GM12872 (cell line): ENCODE measurements around the gene KLF6.

Experiments used
- TF ChIP-seq, protein P1 (sequence below): IDR thresholded peaks from 3 replicates; pipeline ENCODE4 v1.5.1; 2011; ENCODE audit warnings: low read depth, mild to moderate bottlenecking, low read length, moderate library complexity; ENCODE audit not compliant: insufficient read depth

Gene KLF6

DNA sequence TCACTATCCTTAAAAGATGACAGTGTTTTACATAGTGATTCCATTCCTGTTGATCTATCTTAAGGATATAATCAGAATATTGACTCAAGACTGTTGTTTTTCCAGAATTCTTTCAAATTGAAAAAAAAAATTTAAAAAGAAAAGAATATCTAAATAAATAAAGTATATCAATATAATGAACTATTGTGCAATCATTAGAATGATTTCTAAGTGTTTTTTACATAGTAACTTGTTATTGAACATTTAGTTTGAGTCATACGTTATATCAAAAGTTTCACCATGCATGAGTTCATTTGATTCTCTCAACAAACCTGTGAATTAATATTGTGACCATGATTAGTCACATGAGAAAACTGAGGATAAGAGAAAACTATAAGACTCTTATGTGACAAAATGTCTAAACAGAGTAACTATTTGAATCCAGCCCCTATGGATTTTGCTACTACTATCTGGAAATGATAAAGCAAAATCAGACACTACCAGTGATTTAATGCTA lies 46.1 kb downstream of the KLF6 start:
- TF ChIP-seq, protein P1, sequence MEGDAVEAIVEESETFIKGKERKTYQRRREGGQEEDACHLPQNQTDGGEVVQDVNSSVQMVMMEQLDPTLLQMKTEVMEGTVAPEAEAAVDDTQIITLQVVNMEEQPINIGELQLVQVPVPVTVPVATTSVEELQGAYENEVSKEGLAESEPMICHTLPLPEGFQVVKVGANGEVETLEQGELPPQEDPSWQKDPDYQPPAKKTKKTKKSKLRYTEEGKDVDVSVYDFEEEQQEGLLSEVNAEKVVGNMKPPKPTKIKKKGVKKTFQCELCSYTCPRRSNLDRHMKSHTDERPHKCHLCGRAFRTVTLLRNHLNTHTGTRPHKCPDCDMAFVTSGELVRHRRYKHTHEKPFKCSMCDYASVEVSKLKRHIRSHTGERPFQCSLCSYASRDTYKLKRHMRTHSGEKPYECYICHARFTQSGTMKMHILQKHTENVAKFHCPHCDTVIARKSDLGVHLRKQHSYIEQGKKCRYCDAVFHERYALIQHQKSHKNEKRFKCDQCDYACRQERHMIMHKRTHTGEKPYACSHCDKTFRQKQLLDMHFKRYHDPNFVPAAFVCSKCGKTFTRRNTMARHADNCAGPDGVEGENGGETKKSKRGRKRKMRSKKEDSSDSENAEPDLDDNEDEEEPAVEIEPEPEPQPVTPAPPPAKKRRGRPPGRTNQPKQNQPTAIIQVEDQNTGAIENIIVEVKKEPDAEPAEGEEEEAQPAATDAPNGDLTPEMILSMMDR, result no peak

DNA sequence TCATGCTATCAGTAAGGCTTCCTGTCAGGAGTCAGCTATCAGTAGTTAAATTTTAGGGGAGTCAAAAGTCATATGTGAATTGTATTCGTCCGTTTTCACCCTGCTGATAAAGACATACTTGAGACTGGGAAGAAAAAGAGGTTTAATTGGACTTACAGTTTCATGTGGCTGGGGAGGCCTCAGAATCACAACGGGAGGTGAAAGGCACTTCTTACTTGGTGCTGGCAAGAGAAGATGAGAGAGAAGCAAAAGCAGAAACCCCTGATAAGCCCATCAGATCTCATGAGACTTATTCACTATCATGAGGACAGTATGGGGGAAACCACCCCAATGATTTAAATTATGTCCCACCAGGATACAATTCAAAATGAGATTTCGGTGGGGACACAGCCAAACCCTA lies 47.1 kb downstream of the KLF6 start:
- TF ChIP-seq, protein P1, result no peak

DNA sequence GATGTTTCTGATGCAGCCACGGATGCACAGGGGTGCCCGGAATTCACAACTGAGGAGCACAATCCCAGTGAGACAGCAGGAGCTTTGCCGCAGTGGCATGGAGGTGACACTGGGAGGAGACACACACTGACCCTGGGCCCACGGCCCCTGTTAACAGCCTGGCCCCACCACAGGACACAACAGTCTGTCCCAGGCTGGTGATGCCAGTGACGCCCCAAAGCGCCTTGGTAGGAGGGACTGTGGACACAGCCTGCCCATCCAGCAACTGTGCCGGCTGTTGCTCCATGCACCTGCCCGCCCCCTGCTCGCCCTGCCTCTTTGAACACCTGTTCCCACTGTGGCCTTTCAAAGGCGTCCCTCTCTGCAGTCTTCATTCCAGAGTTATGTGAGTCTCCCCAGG lies 49.8 kb downstream of the KLF6 start:
- TF ChIP-seq, protein P1, result peak; percentile 73

DNA sequence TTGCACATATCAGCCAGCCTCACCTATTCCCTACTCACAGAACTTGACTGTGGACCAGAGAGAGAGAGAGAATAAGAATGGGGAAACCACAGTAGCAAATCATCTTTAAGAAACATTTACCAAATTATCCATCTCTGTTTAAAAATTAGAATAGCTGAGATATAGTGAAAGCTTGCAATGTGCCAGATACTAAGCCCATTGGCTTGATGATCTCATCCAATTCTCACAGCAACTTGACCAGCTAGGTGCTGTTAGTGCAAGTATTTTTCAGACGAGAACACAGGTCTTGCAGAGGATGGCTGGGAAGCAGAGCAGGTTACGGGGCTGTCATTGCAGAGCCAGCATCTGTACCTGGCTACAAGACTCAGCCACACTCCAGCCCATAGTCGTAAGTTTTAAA lies 50.9 kb downstream of the KLF6 start:
- TF ChIP-seq, protein P1, result no peak

DNA sequence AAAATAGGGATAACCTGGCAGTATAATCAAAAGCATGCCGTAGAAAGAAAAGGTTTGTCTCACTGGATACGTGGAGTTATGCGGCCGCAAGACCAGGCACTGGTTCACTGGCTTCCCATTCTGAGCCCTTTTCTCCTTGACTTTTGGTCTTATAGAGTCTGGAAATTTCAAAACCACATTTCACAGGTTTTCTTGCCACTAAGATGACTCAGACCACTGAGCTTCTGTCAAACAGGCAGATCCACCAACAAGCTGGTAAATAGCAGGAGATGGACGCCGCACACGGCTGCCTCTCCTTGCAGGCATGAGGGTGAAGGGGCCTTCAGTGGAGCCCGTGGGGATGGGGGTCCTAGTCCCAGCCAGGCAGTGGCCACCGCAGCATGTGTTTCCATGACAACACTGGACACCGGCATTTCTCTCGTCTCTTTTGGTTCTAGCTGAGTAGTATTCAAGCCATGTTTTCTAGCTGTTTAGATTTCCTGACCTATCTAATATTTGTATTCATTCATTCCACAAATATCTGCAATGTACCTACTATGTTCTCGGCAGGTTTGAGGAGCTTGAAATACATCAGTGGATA lies 55.5 kb downstream of the KLF6 start:
- TF ChIP-seq, protein P1, result no peak

DNA sequence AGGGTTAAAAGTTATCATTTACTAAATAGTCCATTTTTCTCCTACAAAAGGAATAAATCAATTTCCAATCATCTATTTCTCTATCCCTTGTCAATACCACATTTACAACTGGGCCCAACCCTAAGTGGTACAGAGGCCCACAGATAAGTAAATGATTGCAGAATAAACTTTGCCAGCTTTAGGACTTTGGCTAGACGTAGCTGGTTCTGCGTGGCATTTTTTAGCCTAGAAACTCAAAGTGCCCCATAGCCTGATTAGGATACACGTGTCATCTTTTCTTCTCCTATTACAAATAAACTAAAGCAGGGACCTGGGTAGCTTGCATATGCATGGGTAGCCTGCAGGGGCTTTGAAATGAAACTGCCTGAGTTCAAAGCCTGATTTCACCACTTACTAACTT lies 56.4 kb downstream of the KLF6 start:
- TF ChIP-seq, protein P1, result no peak

DNA sequence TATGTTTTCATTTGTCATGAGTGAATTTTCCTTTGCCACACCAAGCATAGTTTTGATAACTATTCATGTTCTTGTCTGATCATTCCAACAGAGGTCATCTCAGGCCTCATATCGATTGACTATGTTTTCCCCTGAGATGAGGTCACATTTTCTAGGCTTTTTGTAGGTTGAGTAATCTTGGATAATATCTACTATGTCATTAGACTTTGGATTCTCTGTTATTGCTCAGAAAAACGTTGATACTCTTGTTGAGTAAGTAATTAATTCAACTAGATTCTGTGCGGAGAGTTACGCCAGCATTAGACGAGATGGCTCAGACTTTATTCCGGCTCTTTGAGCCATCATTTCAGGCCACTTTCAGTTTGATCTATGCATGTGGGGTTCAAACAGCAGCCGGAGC lies 57.7 kb downstream of the KLF6 start:
- TF ChIP-seq, protein P1, result no peak
